ENCODE measurements around the gene RAP1GDS1.

GRCh38 chr4:98466868-98467599 lies 205.8 kb downstream of the RAP1GDS1 start:
- TF ChIP-seq YY1 (IDR thresholded peaks at IDR 0.05; ENCODE audit: insufficient read depth, insufficient read length) (no peak), ZNF274 (IDR thresholded peaks at IDR 0.05; ENCODE audit: low read depth, low read length) (no peak)

Measured in NT2/D1 (cell line).